Measurements from ENCODE around the gene SMIM28.

Gene SMIM28

DNA sequence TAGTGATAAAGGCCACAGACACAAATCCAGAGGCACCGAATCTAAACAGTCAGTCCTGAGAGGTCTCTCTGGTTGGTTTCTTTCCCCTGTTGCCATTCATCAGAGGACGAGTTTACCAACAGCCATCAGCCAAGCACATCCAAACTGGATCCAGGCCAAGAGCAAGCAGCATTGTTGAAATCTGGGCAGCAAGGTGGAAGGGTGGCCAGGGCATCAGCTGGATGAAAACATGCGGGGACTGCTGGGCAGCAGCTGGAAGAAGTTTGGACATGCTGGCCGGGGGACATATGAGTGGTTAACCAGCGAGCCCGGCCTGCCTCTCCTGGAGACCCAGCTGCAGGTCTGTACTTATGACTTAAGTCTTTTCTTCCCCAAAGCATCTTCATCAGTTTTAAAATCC, at the start of gene SMIM28:
SMIM28 (plus strand) TSS at position 62 of the 400 bp plus-strand sequence; CDS start at position 230, 168 bp downstream.
- in situ Hi-C loops (cut with HindIII; ENCODE audit: low sequenced_read_pairs): no loop called here
- TF ChIP-seq, protein P1, sequence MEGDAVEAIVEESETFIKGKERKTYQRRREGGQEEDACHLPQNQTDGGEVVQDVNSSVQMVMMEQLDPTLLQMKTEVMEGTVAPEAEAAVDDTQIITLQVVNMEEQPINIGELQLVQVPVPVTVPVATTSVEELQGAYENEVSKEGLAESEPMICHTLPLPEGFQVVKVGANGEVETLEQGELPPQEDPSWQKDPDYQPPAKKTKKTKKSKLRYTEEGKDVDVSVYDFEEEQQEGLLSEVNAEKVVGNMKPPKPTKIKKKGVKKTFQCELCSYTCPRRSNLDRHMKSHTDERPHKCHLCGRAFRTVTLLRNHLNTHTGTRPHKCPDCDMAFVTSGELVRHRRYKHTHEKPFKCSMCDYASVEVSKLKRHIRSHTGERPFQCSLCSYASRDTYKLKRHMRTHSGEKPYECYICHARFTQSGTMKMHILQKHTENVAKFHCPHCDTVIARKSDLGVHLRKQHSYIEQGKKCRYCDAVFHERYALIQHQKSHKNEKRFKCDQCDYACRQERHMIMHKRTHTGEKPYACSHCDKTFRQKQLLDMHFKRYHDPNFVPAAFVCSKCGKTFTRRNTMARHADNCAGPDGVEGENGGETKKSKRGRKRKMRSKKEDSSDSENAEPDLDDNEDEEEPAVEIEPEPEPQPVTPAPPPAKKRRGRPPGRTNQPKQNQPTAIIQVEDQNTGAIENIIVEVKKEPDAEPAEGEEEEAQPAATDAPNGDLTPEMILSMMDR (IDR thresholded peaks at IDR 0.05; ENCODE audit: low read depth, low read length, missing control alignments): no peak
- DNase-seq (ENCODE audit: low read depth): no peak
- H3K4me3 ChIP-seq (ENCODE audit: low read depth, low read length): no peak within 1 kb of the TSS

DNA sequence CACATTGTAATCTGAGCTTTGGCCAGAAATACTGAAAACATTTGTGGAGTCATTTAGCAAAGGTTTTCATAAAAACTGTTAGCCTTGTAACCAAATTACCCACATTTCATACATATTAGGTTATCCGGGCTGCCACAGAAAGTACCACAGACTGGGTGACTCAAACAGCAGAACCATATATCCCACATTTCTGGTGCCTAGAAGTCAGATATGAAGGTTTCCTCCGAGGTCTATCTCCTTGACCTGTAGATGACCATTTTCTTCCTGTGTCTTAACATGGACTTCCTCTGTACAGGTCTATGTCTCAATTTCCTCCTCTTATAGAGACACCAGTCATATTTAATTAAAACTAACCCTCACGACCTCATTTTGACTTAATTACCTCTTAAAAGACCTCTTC, 49.5 kb upstream of the SMIM28 start:
- in situ Hi-C loops (cut with HindIII; ENCODE audit: low sequenced_read_pairs): no loop called here
- DNase-seq (ENCODE audit: low read depth): no peak
- TF ChIP-seq, protein P1 (IDR thresholded peaks at IDR 0.05; ENCODE audit: low read depth, low read length, missing control alignments): no peak
- no peak overlapping the region for H3K4me3 ChIP-seq (ENCODE audit: low read depth, low read length)

DNA sequence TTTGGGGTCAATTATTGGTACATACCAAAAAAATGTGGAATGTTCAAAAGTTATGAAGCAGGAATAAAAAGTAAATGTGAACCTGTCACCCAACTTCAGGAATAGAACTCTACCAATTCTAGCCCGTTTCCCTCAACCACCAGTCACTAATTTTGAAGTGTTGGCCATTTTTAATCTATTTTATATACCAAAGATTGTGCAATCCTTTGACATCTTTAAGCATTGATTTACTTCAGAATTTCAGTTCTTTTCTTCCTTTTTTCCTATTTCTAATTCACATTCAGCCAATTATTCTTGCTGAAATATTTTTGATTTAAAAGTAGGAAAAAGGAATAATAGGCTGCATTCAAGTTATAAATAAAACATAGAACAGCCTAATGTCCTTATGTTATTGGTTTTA, 46.9 kb upstream of the SMIM28 start:
- H3K4me3 ChIP-seq (ENCODE audit: low read depth, low read length): no peak overlapping the region
- in situ Hi-C loops (cut with HindIII; ENCODE audit: low sequenced_read_pairs): no loop called here
- DNase-seq (ENCODE audit: low read depth): no peak
- TF ChIP-seq, protein P1 (IDR thresholded peaks at IDR 0.05; ENCODE audit: low read depth, low read length, missing control alignments): no peak

DNA sequence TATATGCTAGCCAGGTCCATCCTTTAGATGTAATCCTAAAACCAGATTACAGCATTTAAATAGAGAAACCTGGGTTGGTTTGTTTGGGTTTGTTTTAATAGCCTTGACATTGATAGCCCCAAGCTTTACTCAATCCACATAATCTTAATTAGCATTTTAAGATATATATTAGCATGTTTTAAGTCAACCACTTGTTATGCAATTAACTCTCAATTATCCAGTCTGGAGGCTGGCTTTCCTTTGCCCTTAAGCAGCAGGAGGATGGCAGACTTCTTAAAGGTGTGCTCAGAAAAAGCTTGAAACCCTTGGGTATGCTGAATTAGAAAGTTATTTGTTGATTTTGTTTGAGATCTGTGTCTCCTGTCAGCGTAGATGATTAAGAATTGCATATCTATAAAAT, 46.3 kb upstream of the SMIM28 start:
- H3K4me3 ChIP-seq (ENCODE audit: low read depth, low read length): no peak overlapping the region
- DNase-seq (ENCODE audit: low read depth): no peak
- TF ChIP-seq, protein P1 (IDR thresholded peaks at IDR 0.05; ENCODE audit: low read depth, low read length, missing control alignments): no peak
- in situ Hi-C loops (cut with HindIII; ENCODE audit: low sequenced_read_pairs): no loop called here

DNA sequence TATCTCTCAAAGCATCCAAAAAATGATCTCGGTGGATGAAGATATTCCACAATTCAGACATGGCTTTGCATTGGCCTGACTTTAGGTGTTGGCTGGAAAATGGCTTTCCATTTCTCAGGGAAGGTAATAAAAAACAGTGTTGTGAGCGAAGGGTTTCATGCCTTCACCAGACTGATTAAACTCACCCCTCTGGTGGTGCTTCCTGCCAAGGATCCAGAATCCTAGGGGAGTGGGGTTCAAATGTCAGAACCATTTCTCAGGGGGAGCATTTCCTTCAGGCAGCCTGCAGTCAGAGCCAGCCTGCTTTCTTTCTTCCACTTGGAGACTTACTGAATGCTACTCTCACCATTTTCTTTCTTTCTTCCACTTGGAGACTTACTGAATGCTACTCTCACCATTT, 45.7 kb upstream of the SMIM28 start:
- no peak for DNase-seq (ENCODE audit: low read depth)
- TF ChIP-seq, protein P1 (IDR thresholded peaks at IDR 0.05; ENCODE audit: low read depth, low read length, missing control alignments): no peak
- in situ Hi-C loops (cut with HindIII; ENCODE audit: low sequenced_read_pairs): no loop called here
- H3K4me3 ChIP-seq (ENCODE audit: low read depth, low read length): no peak overlapping the region

DNA sequence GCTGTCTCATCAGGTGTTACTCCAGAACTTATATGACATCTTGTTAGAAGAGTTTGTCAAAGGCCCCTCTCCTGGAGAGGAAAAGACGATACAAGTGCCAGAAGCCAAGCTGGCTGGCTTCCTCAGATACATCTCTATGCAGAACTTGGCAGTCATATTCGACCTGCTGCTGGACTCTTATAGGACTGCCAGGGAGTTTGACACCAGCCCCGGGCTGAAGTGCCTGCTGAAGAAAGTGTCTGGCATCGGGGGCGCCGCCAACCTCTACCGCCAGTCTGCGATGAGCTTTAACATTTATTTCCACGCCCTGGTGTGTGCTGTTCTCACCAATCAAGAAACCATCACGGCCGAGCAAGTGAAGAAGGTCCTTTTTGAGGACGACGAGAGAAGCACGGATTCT, 43.7 kb upstream of the SMIM28 start:
- TF ChIP-seq, protein P1 (IDR thresholded peaks at IDR 0.05; ENCODE audit: low read depth, low read length, missing control alignments): no peak
- H3K4me3 ChIP-seq (ENCODE audit: low read depth, low read length): no peak overlapping the region
- DNase-seq (ENCODE audit: low read depth): no peak
- in situ Hi-C loops (cut with HindIII; ENCODE audit: low sequenced_read_pairs): no loop called here

DNA sequence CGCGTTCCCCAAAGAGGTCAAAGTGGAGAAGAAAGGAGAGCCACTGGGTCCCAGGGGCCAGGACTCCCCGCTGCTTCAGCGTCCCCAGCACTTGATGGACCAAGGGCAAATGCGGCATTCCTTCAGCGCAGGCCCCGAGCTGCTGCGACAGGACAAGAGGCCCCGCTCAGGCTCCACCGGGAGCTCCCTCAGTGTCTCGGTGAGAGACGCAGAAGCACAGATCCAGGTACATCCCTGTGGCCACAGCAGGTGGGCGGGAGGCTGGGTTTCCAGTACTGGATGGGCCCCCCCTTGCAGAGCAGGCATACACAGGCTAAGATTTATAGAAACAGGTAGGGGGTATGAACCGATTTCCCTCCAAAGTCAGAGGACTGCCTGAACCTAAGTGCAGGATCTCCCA, 42.7 kb upstream of the SMIM28 start:
- no peak overlapping the region for H3K4me3 ChIP-seq (ENCODE audit: low read depth, low read length)
- TF ChIP-seq, protein P1 (IDR thresholded peaks at IDR 0.05; ENCODE audit: low read depth, low read length, missing control alignments): no peak
- no peak for DNase-seq (ENCODE audit: low read depth)
- in situ Hi-C loops (cut with HindIII; ENCODE audit: low sequenced_read_pairs): no loop called here
